ENCODE results near the gene SMIM1. TPM values are rescaled to one million over a fixed set of nuclear protein-coding genes. Genes with fewer than 3 reads are reported as not detected.

The SMIM1 gene
- polyA plus RNA-seq, 3 donors: 1.1 to 2.7 (median 1.4) TPM

- Mint-ChIP-seq H3K4me1 (peaks cover 9% of the 10 kb centered on the region), H3K27me3 (ENCODE audit: low read depth in 3 of 3) (peaks cover 6 to 14% (median 6%) of the 10 kb centered on the region in 3 donors), H3K27ac (peak within 1 kb of the TSS in 1 of 7 donors; percentile 69), H3K4me3 (no peak within 1 kb of the TSS), H3K36me3 (no peaks in the 10 kb centered on the region), H3K9me3 (peaks cover 0 to 3% (median 0%) of the 10 kb centered on the region in 7 donors)
- no peak within 1 kb of the TSS for H2AFZ ChIP-seq (ENCODE audit: insufficient read depth, low read depth, low read length, poor library complexity, severe bottlenecking)
- no peak within 1 kb of the TSS for H3K4me3 ChIP-seq (replicated peaks in 1 of 3; ENCODE audit: low read depth in 2 of 3, low read length in 3 of 3)
- no peaks in the 10 kb centered on the region for H3K79me2 ChIP-seq (ENCODE audit: insufficient read depth, low read length)
- no peaks in the 10 kb centered on the region for H3K27me3 ChIP-seq (ENCODE audit: control insufficient read depth in 2 of 2, insufficient read depth in 2 of 2, low read length in 2 of 2)
- WGBS (ENCODE audit: insufficient coverage): 87% methylated on average over 12 of the region's 17 CpGs
- no peak within 1 kb of the TSS for H3K4me2 ChIP-seq (replicated peaks; ENCODE audit: extremely low read depth, low read length, poor library complexity, severe bottlenecking)
- H3K36me3 ChIP-seq (replicated peaks in 1 of 2; ENCODE audit: control insufficient read depth in 1 of 2, insufficient read depth in 2 of 2, low read length in 2 of 2): no peaks in the 10 kb centered on the region
- no peak for DNase-seq
- H3K9me3 ChIP-seq (replicated peaks in 1 of 2; ENCODE audit: control insufficient read depth in 1 of 2, insufficient read depth in 1 of 2, low read length in 2 of 2): no peaks in the 10 kb centered on the region
- H4K20me1 ChIP-seq (ENCODE audit: insufficient read depth, low read length): no peaks in the 10 kb centered on the region
- no peak for TF ChIP-seq CTCF (IDR thresholded peaks at IDR 0.05)
- no peak within 1 kb of the TSS for H3K27ac ChIP-seq (ENCODE audit: low read depth in 1 of 2, low read length in 2 of 2)
- H3K4me1 ChIP-seq (ENCODE audit: control insufficient read depth in 1 of 2, insufficient read depth in 2 of 2, low read length in 2 of 2): peaks cover 6 to 7% of the 10 kb centered on the region in 2 donors
- intact Hi-C loops (cut with micrococcal nuclease): no loop called here
- H3K9ac ChIP-seq (ENCODE audit: insufficient read depth, low read length, poor library complexity, severe bottlenecking): no peak within 1 kb of the TSS
These were observed 20.1 kb upstream of the SMIM1 start, which contains the start of gene CCDC27 for GRCh38 chr1:3752400-3752945. Gene CCDC27 (plus strand): TSS chr1:3752450. CDS start chr1:3752482, 32 bp downstream.

GRCh38 chr1:3753656-3754454 lies 18.7 kb upstream of the SMIM1 start:
- peaks cover 6 to 12% (median 8%) of the 10 kb centered on the region in 3 donors for H3K27me3 Mint-ChIP-seq (ENCODE audit: low read depth in 3 of 3)
- intact Hi-C loops (cut with micrococcal nuclease): no loop called here
- H3K79me2 ChIP-seq (ENCODE audit: insufficient read depth, low read length): no peaks in the 10 kb centered on the region
- H3K9ac ChIP-seq (ENCODE audit: insufficient read depth, low read length, poor library complexity, severe bottlenecking): no peak overlapping the region
- peak overlapping the region in 1 of 7 donors; percentile 15 for H3K27ac Mint-ChIP-seq
- H3K36me3 ChIP-seq (replicated peaks in 1 of 2; ENCODE audit: control insufficient read depth in 1 of 2, insufficient read depth in 2 of 2, low read length in 2 of 2): no peaks in the 10 kb centered on the region
- H3K27ac ChIP-seq (ENCODE audit: low read depth in 1 of 2, low read length in 2 of 2): no peak overlapping the region
- no peaks in the 10 kb centered on the region for H3K9me3 ChIP-seq (replicated peaks in 1 of 2; ENCODE audit: control insufficient read depth in 1 of 2, insufficient read depth in 1 of 2, low read length in 2 of 2)
- WGBS (ENCODE audit: insufficient coverage): 94% methylated on average over 11 of the region's 20 CpGs
- H3K27me3 ChIP-seq (ENCODE audit: control insufficient read depth in 2 of 2, insufficient read depth in 2 of 2, low read length in 2 of 2): no peaks in the 10 kb centered on the region
- DNase-seq: no peak
- H3K4me3 Mint-ChIP-seq: no peak overlapping the region
- H4K20me1 ChIP-seq (ENCODE audit: insufficient read depth, low read length): no peaks in the 10 kb centered on the region
- H3K9me3 Mint-ChIP-seq: peaks cover 0 to 3% (median 0%) of the 10 kb centered on the region in 7 donors
- no peak overlapping the region for H2AFZ ChIP-seq (ENCODE audit: insufficient read depth, low read depth, low read length, poor library complexity, severe bottlenecking)
- no peak overlapping the region for H3K4me2 ChIP-seq (replicated peaks; ENCODE audit: extremely low read depth, low read length, poor library complexity, severe bottlenecking)
- TF ChIP-seq CTCF (IDR thresholded peaks at IDR 0.05): no peak
- no peaks in the 10 kb centered on the region for H3K4me1 Mint-ChIP-seq
- no peaks in the 10 kb centered on the region for H3K4me1 ChIP-seq (ENCODE audit: control insufficient read depth in 1 of 2, insufficient read depth in 2 of 2, low read length in 2 of 2)
- H3K36me3 Mint-ChIP-seq: no peaks in the 10 kb centered on the region
- no peak overlapping the region for H3K4me3 ChIP-seq (replicated peaks in 1 of 3; ENCODE audit: low read depth in 2 of 3, low read length in 3 of 3)
